Smooth muscle cell (in vitro differentiated cells): Measurements from ENCODE around the gene SLC43A2. TPM values are rescaled to one million over a fixed set of nuclear protein-coding genes. Genes with fewer than 3 reads are reported as not detected.

Experiments
- DNase-seq: peaks from one replicate; lab custom pipeline; 2025; ENCODE audit not compliant: unreplicated experiment; lab: John Stamatoyannopoulos, UW
- H2AFZ ChIP-seq: fragments of 200-600 bp; sonication (generic); 2 replicates; pipeline ENCODE4 v1.6.0; 2016; ENCODE audit warnings: antibody characterized with exemption, low read depth, mild to moderate bottlenecking
- H3F3A ChIP-seq: fragments of 200-600 bp; sonication (generic); 2 replicates; pipeline ENCODE4 v1.6.0; 2017; ENCODE audit warnings: antibody characterized with exemption, low read depth
- H3K27ac ChIP-seq: fragments of 200-600 bp; sonication (generic); 2 replicates; pipeline ENCODE4 v1.5.1; 2016; ENCODE audit warnings: low read depth, mild to moderate bottlenecking
- H3K27me3 ChIP-seq: fragments of 200-600 bp; sonication (generic); 2 replicates; pipeline ENCODE4 v1.6.1; 2016; ENCODE audit warnings: low read depth, mild to moderate bottlenecking
- H3K36me3 ChIP-seq: fragments of 200-600 bp; sonication (generic); 2 replicates; pipeline ENCODE4 v1.5.1; 2016; ENCODE audit warnings: low read depth
- H3K4me1 ChIP-seq: fragments of 200-600 bp; sonication (generic); 2 replicates; pipeline ENCODE4 v1.5.1; 2016; ENCODE audit warnings: low read depth
- H3K4me2 ChIP-seq: fragments of 200-600 bp; sonication (generic); 2 replicates; pipeline ENCODE4 v1.6.0; 2016; ENCODE audit warnings: mild to moderate bottlenecking
- H3K4me3 ChIP-seq: fragments of 200-600 bp; sonication (generic); 2 replicates; pipeline ENCODE4 v1.5.1; 2016; ENCODE audit warnings: mild to moderate bottlenecking
- H3K79me2 ChIP-seq: fragments of 200-600 bp; sonication (generic); 2 replicates; pipeline ENCODE4 v1.6.0; 2016; ENCODE audit warnings: low read depth, mild to moderate bottlenecking
- H3K9ac ChIP-seq: fragments of 200-600 bp; sonication (generic); 2 replicates; pipeline ENCODE4 v1.6.0; 2016; ENCODE audit warnings: low read depth
- H3K9me3 ChIP-seq: fragments of 200-600 bp; sonication (generic); replicated peaks from 2 replicates; pipeline ENCODE4 v1.5.1; 2016; ENCODE audit warnings: low read depth
- H4K20me1 ChIP-seq: fragments of 200-600 bp; sonication (generic); 2 replicates; pipeline ENCODE4 v1.6.0; 2016; ENCODE audit warnings: low read depth
- WGBS: methylation state at CpG from one replicate; pipeline ENCODE4 v1.1.7; 2016; ENCODE audit warnings: low lambda C conversion rate; 5-methylcytosine and 5-hydroxymethylcytosine counted together
- polyA plus RNA-seq: library from polyadenylated mRNA; unstranded; fragments of >200 nt; fragmentation: Nextera tagmentation; extraction: Ambion mirVana; gene quantifications from 2 replicates; pipeline ENCODE4 v1.2.1, GENCODE V29; 2016
- total RNA-seq: library from RNA; depleted of rRNA; stranded (reverse); fragments of >200 nt; gene quantifications from 2 replicates; pipeline ENCODE4 v1.2.3, GENCODE V29; 2014
- TF ChIP-seq, protein P1 (sequence below): fragments of 200-600 bp; sonication (generic); IDR thresholded peaks from 2 replicates; pipeline ENCODE4 v1.5.1; 2017; ENCODE audit warnings: borderline replicate concordance, mild to moderate bottlenecking, antibody characterized with exemption; ENCODE audit not compliant: insufficient read depth, poor library complexity, severe bottlenecking

Gene SLC43A2
- total and polyA plus RNA-seq, 2 experiments from 2014 or later, result 3.8 to 5.3 TPM

GRCh38 chr17:1582374-1582773 lies 46.3 kb downstream of the SLC43A2 start:
- Histone ChIP-seq H3K27ac (no peak overlapping the region), H3K9ac (no peak overlapping the region), H3K9me3 (no peaks in the 10 kb centered on the region), H3K36me3 (no peaks in the 10 kb centered on the region), H3K79me2 (no peaks in the 10 kb centered on the region), H3K4me3 (no peak overlapping the region), H4K20me1 (no peaks in the 10 kb centered on the region), H2AFZ (no peak overlapping the region), H3K4me2 (no peak overlapping the region), H3K4me1 (peaks cover 3% of the 10 kb centered on the region), H3F3A (no peaks in the 10 kb centered on the region), H3K27me3 (no peaks in the 10 kb centered on the region)
- DNase-seq, result no peak
- TF ChIP-seq, protein P1, sequence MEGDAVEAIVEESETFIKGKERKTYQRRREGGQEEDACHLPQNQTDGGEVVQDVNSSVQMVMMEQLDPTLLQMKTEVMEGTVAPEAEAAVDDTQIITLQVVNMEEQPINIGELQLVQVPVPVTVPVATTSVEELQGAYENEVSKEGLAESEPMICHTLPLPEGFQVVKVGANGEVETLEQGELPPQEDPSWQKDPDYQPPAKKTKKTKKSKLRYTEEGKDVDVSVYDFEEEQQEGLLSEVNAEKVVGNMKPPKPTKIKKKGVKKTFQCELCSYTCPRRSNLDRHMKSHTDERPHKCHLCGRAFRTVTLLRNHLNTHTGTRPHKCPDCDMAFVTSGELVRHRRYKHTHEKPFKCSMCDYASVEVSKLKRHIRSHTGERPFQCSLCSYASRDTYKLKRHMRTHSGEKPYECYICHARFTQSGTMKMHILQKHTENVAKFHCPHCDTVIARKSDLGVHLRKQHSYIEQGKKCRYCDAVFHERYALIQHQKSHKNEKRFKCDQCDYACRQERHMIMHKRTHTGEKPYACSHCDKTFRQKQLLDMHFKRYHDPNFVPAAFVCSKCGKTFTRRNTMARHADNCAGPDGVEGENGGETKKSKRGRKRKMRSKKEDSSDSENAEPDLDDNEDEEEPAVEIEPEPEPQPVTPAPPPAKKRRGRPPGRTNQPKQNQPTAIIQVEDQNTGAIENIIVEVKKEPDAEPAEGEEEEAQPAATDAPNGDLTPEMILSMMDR, result no peak
- 96% methylated on average over 10 of the region's 10 CpGs for WGBS

GRCh38 chr17:1580979-1581676 lies 47.5 kb downstream of the SLC43A2 start:
- H3K4me1 ChIP-seq, result peaks cover 3% of the 10 kb centered on the region
- no peaks in the 10 kb centered on the region for H3F3A ChIP-seq
- H3K79me2 ChIP-seq, result no peaks in the 10 kb centered on the region
- 91% methylated on average over 19 of the region's 19 CpGs for WGBS
- H3K27ac ChIP-seq, result no peak overlapping the region
- no peak overlapping the region for H3K9ac ChIP-seq
- H2AFZ ChIP-seq, result no peak overlapping the region
- H3K9me3 ChIP-seq, result no peaks in the 10 kb centered on the region
- H3K4me2 ChIP-seq, result no peak overlapping the region
- no peaks in the 10 kb centered on the region for H3K27me3 ChIP-seq
- no peak overlapping the region for H3K4me3 ChIP-seq
- DNase-seq, result no peak
- TF ChIP-seq, protein P1, result no peak
- no peaks in the 10 kb centered on the region for H3K36me3 ChIP-seq
- no peaks in the 10 kb centered on the region for H4K20me1 ChIP-seq

DNA sequence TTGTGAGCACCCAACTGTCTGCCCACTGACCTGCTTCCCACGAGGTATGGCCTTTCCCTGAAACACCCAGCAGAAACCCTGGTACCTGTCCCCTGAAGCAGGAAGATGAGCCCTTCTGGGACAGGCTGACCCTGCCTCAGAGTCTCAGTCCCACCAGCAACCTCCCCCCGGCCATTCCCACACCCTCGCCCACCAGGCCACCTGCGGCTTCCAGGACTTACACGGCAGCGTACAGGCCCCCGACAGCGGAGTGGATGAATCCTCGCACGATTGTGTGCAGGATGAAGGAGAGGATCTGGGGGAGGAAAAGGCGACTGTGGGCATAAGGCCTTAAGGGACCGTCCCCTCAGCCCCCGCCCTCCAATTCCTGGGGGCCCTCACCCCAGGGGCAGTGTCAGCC lies 50.6 kb downstream of the SLC43A2 start:
- Histone ChIP-seq H3K9ac (no peak overlapping the region), H3K4me3 (no peak overlapping the region), H3K79me2 (no peaks in the 10 kb centered on the region), H3K36me3 (no peaks in the 10 kb centered on the region), H4K20me1 (no peaks in the 10 kb centered on the region), H3K27me3 (no peaks in the 10 kb centered on the region), H3F3A (peaks cover 5% of the 10 kb centered on the region), H3K4me1 (no peaks in the 10 kb centered on the region), H3K4me2 (no peak overlapping the region), H3K9me3 (no peaks in the 10 kb centered on the region), H2AFZ (no peak overlapping the region), H3K27ac (peak overlapping the region; percentile 67)
- no peak for DNase-seq
- TF ChIP-seq, protein P1, result no peak
- 97% methylated on average over 13 of the region's 13 CpGs for WGBS

GRCh38 chr17:1577583-1578013 lies 51.0 kb downstream of the SLC43A2 start:
- TF ChIP-seq, protein P1, result no peak
- H2AFZ ChIP-seq, result no peak overlapping the region
- peak overlapping the region; percentile 67 for H3K27ac ChIP-seq
- H3K9ac ChIP-seq, result no peak overlapping the region
- no peaks in the 10 kb centered on the region for H3K9me3 ChIP-seq
- H3K36me3 ChIP-seq, result no peaks in the 10 kb centered on the region
- H3F3A ChIP-seq, result peaks cover 5% of the 10 kb centered on the region
- H4K20me1 ChIP-seq, result no peaks in the 10 kb centered on the region
- H3K4me1 ChIP-seq, result no peaks in the 10 kb centered on the region
- H3K27me3 ChIP-seq, result no peaks in the 10 kb centered on the region
- WGBS, result 87% methylated on average over 6 of the region's 6 CpGs
- no peak for DNase-seq
- no peaks in the 10 kb centered on the region for H3K79me2 ChIP-seq
- H3K4me2 ChIP-seq, result no peak overlapping the region
- H3K4me3 ChIP-seq, result no peak overlapping the region
